A673 (cell line): ENCODE measurements around the gene RAB37. TPM values are rescaled to one million over a fixed set of nuclear protein-coding genes. Genes with fewer than 3 reads are reported as not detected.

Experiments
- BruUV-seq: library from RNA; stranded (reverse); fragments of 400-500 nt; replicated peaks from 2 replicates; lab custom pipeline; 2021; lab: Mats Ljungman, UMichigan
- CTCF ChIA-PET: fragments of 300-600 bp; sonication (Branson Sonifier 250); formaldehyde crosslinking; loops from one replicate; lab custom pipeline; 2022; ENCODE audit warnings: antibody characterized with exemption; lab: Charles Lee
- POLR2A ChIA-PET: fragments of 300-600 bp; sonication (Branson Sonifier 250); formaldehyde crosslinking; loops from one replicate; lab custom pipeline; 2022; ENCODE audit warnings: antibody characterized with exemption; ENCODE audit not compliant: low non-redundant PET; lab: Charles Lee
- DNase-seq: peaks from one replicate; pipeline ENCODE4 v3.0.0-alpha.2; 2015; ENCODE audit warnings: low spot score
- H3K27ac ChIP-seq: fragments of 200-600 bp; sonication (generic); 2 replicates; pipeline ENCODE4 v1.5.1; 2016; ENCODE audit warnings: mixed run types, low read depth, mild to moderate bottlenecking, mixed read lengths, antibody characterized with exemption, low read length; ENCODE audit not compliant: poor library complexity, severe bottlenecking
- H3K27me3 ChIP-seq: fragments of 200-600 bp; sonication (generic); replicated peaks from 2 replicates; pipeline ENCODE4 v1.6.1; 2017; ENCODE audit warnings: mixed run types, low read depth, mild to moderate bottlenecking, mixed read lengths, antibody characterized with exemption, low read length; ENCODE audit not compliant: insufficient read depth, poor library complexity
- H3K36me3 ChIP-seq: fragments of 200-600 bp; sonication (generic); 2 replicates; pipeline ENCODE4 v1.6.1; 2016; ENCODE audit warnings: mixed run types, mild to moderate bottlenecking, mixed read lengths, antibody characterized with exemption, low read length; ENCODE audit not compliant: insufficient read depth, poor library complexity, severe bottlenecking
- H3K4me1 ChIP-seq: fragments of 200-600 bp; sonication (generic); 2 replicates; pipeline ENCODE4 v1.6.1; 2017; ENCODE audit warnings: mixed run types, mild to moderate bottlenecking, mixed read lengths, antibody characterized with exemption, low read length; ENCODE audit not compliant: insufficient read depth, poor library complexity, severe bottlenecking
- H3K4me3 ChIP-seq: fragments of 200-600 bp; sonication (generic); 2 replicates; pipeline ENCODE4 v1.5.1; 2016; ENCODE audit warnings: low read depth, mixed run types, mild to moderate bottlenecking, mixed read lengths, low read length; ENCODE audit not compliant: poor library complexity, severe bottlenecking
- H3K9me3 ChIP-seq: fragments of 200-600 bp; sonication (generic); 2 replicates; pipeline ENCODE4 v1.6.1; 2016; ENCODE audit warnings: mixed run types, low read depth, mild to moderate bottlenecking, mixed read lengths, antibody characterized with exemption, low read length; ENCODE audit not compliant: poor library complexity, severe bottlenecking
- EZH2 ChIP-seq: fragments of 200-600 bp; sonication (generic); IDR thresholded peaks from 2 replicates; pipeline ENCODE4 v1.6.1; 2017; ENCODE audit warnings: borderline replicate concordance, low read depth, mild to moderate bottlenecking, mixed read lengths, antibody characterized with exemption, low read length; ENCODE audit not compliant: poor library complexity, severe bottlenecking
- intact Hi-C: fragments of 100-400 bp; cut with micrococcal nuclease; formaldehyde crosslinking; loops from one replicate; pipeline ENCODE4 v1.10.0; 2022; ENCODE audit not compliant: unreplicated experiment
- total RNA-seq: library from RNA; stranded (reverse); gene quantifications from 2 replicates; pipeline ENCODE4 v1.2.3, GENCODE V29; 2021
- TF ChIP-seq, protein P1 (sequence below): fragments of 300-800, 200-600 bp; sonication (generic); conservative IDR thresholded peaks from 2 replicates; pipeline ENCODE4 v1.5.1; 2017; ENCODE audit warnings: low read depth, mild to moderate bottlenecking, antibody characterized with exemption, low read length, moderate library complexity, mixed read lengths

The RAB37 gene
- total RNA-seq, 1 experiment from 2014 or later = not detected

DNA sequence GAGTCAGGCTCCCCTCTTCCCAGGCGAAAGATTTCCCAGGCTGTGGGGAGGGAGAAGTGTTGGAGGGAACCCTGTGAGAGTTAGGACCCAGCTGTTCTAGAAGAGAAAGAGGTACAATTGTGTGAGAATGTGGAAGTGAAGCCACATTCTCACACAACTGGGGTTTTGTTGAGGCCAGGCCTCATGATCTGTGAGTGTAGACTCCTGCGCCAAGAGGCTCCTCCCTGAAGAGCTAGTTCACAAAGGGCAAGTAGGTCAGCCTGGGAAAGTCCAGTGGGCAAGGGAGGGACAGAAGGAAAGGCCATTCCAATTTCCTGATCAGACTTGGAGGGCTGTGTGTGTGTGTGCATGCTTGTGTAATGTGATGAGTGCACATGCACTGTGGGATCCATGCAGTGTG lies 39.5 kb upstream of the RAB37 start:
- intact Hi-C loops = no loop called here
- POLR2A ChIA-PET = interaction anchor here (0.6 kb wide), 1 partner anchor 283 kb away, joined by 13 read pairs; no protein-coding TSS in a partner anchor

DNA sequence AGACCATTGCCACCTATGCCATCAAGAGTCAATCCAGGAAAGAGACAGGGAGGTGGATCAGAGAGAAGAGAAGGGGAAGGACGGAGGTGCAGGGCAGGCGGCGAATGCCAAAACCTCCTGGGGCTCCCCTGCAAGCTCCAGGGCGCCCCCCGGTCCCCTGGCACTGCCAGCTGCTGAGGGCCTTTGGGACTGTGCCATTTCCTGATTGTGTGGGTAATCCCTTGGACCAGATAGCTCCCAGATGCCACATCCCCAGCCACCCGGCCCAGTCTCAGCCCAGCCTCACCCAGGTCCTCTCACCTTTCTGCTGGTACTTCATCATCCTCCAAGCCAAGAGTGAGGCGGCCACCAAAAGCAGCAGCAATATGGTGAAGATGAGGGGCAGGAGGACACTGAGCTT lies 39.0 kb upstream of the RAB37 start:
- ChIA-PET CTCF (no interaction called here), POLR2A (interaction anchor here (0.6 kb wide), 1 partner anchor 282 kb away, joined by 13 read pairs; no protein-coding TSS in a partner anchor)
- Histone ChIP-seq H3K4me1 (no peaks in the 10 kb centered on the region), H3K27ac (no peak overlapping the region), H3K4me3 (no peak overlapping the region), H3K36me3 (no peaks in the 10 kb centered on the region), H3K27me3 (peaks cover 63% of the 10 kb centered on the region), H3K9me3 (no peaks in the 10 kb centered on the region)
- no TSS peak for BruUV-seq
- TF ChIP-seq, protein P1, sequence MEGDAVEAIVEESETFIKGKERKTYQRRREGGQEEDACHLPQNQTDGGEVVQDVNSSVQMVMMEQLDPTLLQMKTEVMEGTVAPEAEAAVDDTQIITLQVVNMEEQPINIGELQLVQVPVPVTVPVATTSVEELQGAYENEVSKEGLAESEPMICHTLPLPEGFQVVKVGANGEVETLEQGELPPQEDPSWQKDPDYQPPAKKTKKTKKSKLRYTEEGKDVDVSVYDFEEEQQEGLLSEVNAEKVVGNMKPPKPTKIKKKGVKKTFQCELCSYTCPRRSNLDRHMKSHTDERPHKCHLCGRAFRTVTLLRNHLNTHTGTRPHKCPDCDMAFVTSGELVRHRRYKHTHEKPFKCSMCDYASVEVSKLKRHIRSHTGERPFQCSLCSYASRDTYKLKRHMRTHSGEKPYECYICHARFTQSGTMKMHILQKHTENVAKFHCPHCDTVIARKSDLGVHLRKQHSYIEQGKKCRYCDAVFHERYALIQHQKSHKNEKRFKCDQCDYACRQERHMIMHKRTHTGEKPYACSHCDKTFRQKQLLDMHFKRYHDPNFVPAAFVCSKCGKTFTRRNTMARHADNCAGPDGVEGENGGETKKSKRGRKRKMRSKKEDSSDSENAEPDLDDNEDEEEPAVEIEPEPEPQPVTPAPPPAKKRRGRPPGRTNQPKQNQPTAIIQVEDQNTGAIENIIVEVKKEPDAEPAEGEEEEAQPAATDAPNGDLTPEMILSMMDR = no peak
- no peak for TF ChIP-seq EZH2
- intact Hi-C loops = no loop called here
- no peak for DNase-seq

More for the DNA sequence above, 39.5 kb upstream of the RAB37 start:
- Histone ChIP-seq H3K27me3 (peaks cover 63% of the 10 kb centered on the region), H3K9me3 (no peaks in the 10 kb centered on the region), H3K4me1 (no peaks in the 10 kb centered on the region), H3K27ac (no peak overlapping the region), H3K4me3 (no peak overlapping the region), H3K36me3 (no peaks in the 10 kb centered on the region)
- no TSS peak for BruUV-seq
- DNase-seq = no peak
- CTCF ChIA-PET = interaction anchor here (0.5 kb wide), 1 partner anchor 1490 kb away, joined by 4 read pairs; no protein-coding TSS in a partner anchor
- TF ChIP-seq, protein P1 = no peak

DNA sequence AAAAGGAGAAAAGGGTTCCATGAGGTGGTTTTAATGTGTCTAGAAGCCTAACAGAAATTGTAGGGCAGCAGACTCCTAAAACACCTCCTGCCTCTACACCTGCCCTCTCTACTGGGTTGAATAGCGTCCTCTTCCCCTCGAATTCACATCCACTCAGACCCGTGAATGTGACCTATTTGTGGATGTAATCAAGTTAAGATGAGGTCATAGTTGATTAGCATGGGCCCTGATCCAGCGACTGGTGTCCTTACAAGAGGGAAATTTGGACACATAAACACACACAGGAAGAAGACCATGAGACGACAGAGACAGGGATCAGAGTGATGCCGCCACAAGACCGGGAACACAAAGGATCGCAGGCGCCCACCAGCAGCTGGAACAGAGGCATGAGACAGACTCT lies 37.8 kb upstream of the RAB37 start:
- TF ChIP-seq, protein P1 = no peak
- no peak for TF ChIP-seq EZH2
- CTCF ChIA-PET = no interaction called here
- no peak overlapping the region for H3K27ac ChIP-seq
- peaks cover 63% of the 10 kb centered on the region for H3K27me3 ChIP-seq
- POLR2A ChIA-PET = no interaction called here
- no peaks in the 10 kb centered on the region for H3K36me3 ChIP-seq
- H3K9me3 ChIP-seq = no peaks in the 10 kb centered on the region
- no TSS peak for BruUV-seq
- DNase-seq = no peak
- intact Hi-C loops = no loop called here
- H3K4me3 ChIP-seq = no peak overlapping the region
- H3K4me1 ChIP-seq = no peaks in the 10 kb centered on the region
